ENCODE measurements around the gene SLC9A3. TPM values are rescaled to one million over a fixed set of nuclear protein-coding genes. Genes with fewer than 3 reads are reported as not detected.

SLC9A3 gene
- total RNA-seq, 1 experiment from 2014 or later = 3.1 TPM

- H3K27me3 ChIP-seq (replicated peaks) = peaks cover 38% of the 10 kb centered on the region
- H3K4me3 ChIP-seq = no peak overlapping the region
- H3K4me1 ChIP-seq (replicated peaks) = no peaks in the 10 kb centered on the region
- peak in 1 of 2 experiments; percentile 32 for DNase-seq (ENCODE audit: low read depth in 1 of 2, low spot score in 2 of 2)
- no peaks in the 10 kb centered on the region for H3K36me3 ChIP-seq
- no peaks in the 10 kb centered on the region for H3K9me3 ChIP-seq (replicated peaks)
- H3K27ac ChIP-seq = no peak overlapping the region
Measured at GRCh38 chr5:548256-548655, 24.0 kb upstream of the SLC9A3 start.

GRCh38 chr5:547086-547924 lies 23.1 kb upstream of the SLC9A3 start:
- DNase-seq (ENCODE audit: low read depth in 1 of 2, low spot score in 2 of 2) = peak in 1 of 2 experiments; percentile 39
- Histone ChIP-seq H3K4me3 (no peak overlapping the region), H3K27ac (no peak overlapping the region), H3K4me1 (replicated peaks) (no peaks in the 10 kb centered on the region), H3K9me3 (replicated peaks) (no peaks in the 10 kb centered on the region), H3K27me3 (replicated peaks) (peaks cover 38% of the 10 kb centered on the region), H3K36me3 (no peaks in the 10 kb centered on the region)

GRCh38 chr5:546376-546908 lies 22.2 kb upstream of the SLC9A3 start:
- no peaks in the 10 kb centered on the region for H3K4me1 ChIP-seq (replicated peaks)
- no peak overlapping the region for H3K27ac ChIP-seq
- H3K9me3 ChIP-seq (replicated peaks) = no peaks in the 10 kb centered on the region
- H3K36me3 ChIP-seq = no peaks in the 10 kb centered on the region
- DNase-seq (ENCODE audit: low read depth in 1 of 2, low spot score in 2 of 2) = no peak
- H3K4me3 ChIP-seq = no peak overlapping the region
- peaks cover 34% of the 10 kb centered on the region for H3K27me3 ChIP-seq (replicated peaks)

GRCh38 chr5:545641-546375 lies 21.6 kb upstream of the SLC9A3 start:
- no peak overlapping the region for H3K4me3 ChIP-seq
- no peaks in the 10 kb centered on the region for H3K9me3 ChIP-seq (replicated peaks)
- peaks cover 33% of the 10 kb centered on the region for H3K27me3 ChIP-seq (replicated peaks)
- no peaks in the 10 kb centered on the region for H3K4me1 ChIP-seq (replicated peaks)
- H3K36me3 ChIP-seq = no peaks in the 10 kb centered on the region
- H3K27ac ChIP-seq = no peak overlapping the region
- DNase-seq (ENCODE audit: low read depth in 1 of 2, low spot score in 2 of 2) = peak in 1 of 2 experiments; percentile 38

GRCh38 chr5:544675-545355 lies 20.6 kb upstream of the SLC9A3 start:
- DNase-seq (ENCODE audit: low read depth in 1 of 2, low spot score in 2 of 2) = no peak
- Histone ChIP-seq H3K9me3 (replicated peaks) (no peaks in the 10 kb centered on the region), H3K4me1 (replicated peaks) (no peaks in the 10 kb centered on the region), H3K27me3 (replicated peaks) (peaks cover 32% of the 10 kb centered on the region), H3K4me3 (no peak overlapping the region), H3K27ac (no peak overlapping the region), H3K36me3 (no peaks in the 10 kb centered on the region)

- peak in 1 of 2 experiments; percentile 40 for DNase-seq (ENCODE audit: low read depth in 1 of 2, low spot score in 2 of 2)
- Histone ChIP-seq H3K9me3 (replicated peaks) (no peaks in the 10 kb centered on the region), H3K27me3 (replicated peaks) (peaks cover 37% of the 10 kb centered on the region), H3K27ac (no peak overlapping the region), H3K4me1 (replicated peaks) (no peaks in the 10 kb centered on the region), H3K4me3 (no peak overlapping the region), H3K36me3 (no peaks in the 10 kb centered on the region)
Measured at GRCh38 chr5:543755-544674, 19.8 kb upstream of the SLC9A3 start.

GRCh38 chr5:543351-543750 lies 19.1 kb upstream of the SLC9A3 start:
- Histone ChIP-seq H3K9me3 (replicated peaks) (no peaks in the 10 kb centered on the region), H3K36me3 (no peaks in the 10 kb centered on the region), H3K4me1 (replicated peaks) (no peaks in the 10 kb centered on the region), H3K4me3 (no peak overlapping the region), H3K27me3 (replicated peaks) (peaks cover 42% of the 10 kb centered on the region), H3K27ac (no peak overlapping the region)
- DNase-seq (ENCODE audit: low read depth in 1 of 2, low spot score in 2 of 2) = no peak

GRCh38 chr5:542319-543311 lies 18.4 kb upstream of the SLC9A3 start:
- H3K4me3 ChIP-seq = no peak overlapping the region
- H3K27me3 ChIP-seq (replicated peaks) = peaks cover 42% of the 10 kb centered on the region
- no peaks in the 10 kb centered on the region for H3K36me3 ChIP-seq
- H3K4me1 ChIP-seq (replicated peaks) = no peaks in the 10 kb centered on the region
- no peaks in the 10 kb centered on the region for H3K9me3 ChIP-seq (replicated peaks)
- H3K27ac ChIP-seq = no peak overlapping the region
- DNase-seq (ENCODE audit: low read depth in 1 of 2, low spot score in 2 of 2) = peak in 1 of 2 experiments; percentile 42

GRCh38 chr5:541539-542318 lies 17.5 kb upstream of the SLC9A3 start:
- Histone ChIP-seq H3K27me3 (replicated peaks) (peaks cover 41% of the 10 kb centered on the region), H3K4me1 (replicated peaks) (no peaks in the 10 kb centered on the region)

GRCh38 chr5:540906-541538 lies 16.8 kb upstream of the SLC9A3 start:
- Histone ChIP-seq H3K4me3 (no peak overlapping the region), H3K36me3 (no peaks in the 10 kb centered on the region), H3K27ac (no peak overlapping the region), H3K9me3 (replicated peaks) (no peaks in the 10 kb centered on the region), H3K27me3 (replicated peaks) (peaks cover 41% of the 10 kb centered on the region), H3K4me1 (replicated peaks) (no peaks in the 10 kb centered on the region)
- DNase-seq (ENCODE audit: low read depth in 1 of 2, low spot score in 2 of 2) = peak in 1 of 2 experiments; percentile 35

More at GRCh38 chr5:541539-542318, 17.5 kb upstream of the SLC9A3 start:
- peak in 1 of 2 experiments; percentile 42 for DNase-seq (ENCODE audit: low read depth in 1 of 2, low spot score in 2 of 2)
- Histone ChIP-seq H3K9me3 (replicated peaks) (no peaks in the 10 kb centered on the region), H3K4me3 (no peak overlapping the region), H3K36me3 (no peaks in the 10 kb centered on the region), H3K27ac (no peak overlapping the region)
